GM13977 (cell line): ENCODE results near the gene UQCC5.

Experiments
- DNase-seq: peaks from one replicate; pipeline ENCODE4 v3.0.0; 2012; ENCODE audit warnings: low spot score
- in situ Hi-C: fragments of 300-500 bp; cut with MboI; formaldehyde crosslinking; loops from one replicate; pipeline ENCODE4 v1.12.0; 2022; ENCODE audit warnings: low sequenced_read_pairs, low pct_unique_long_range_greater_than_20kb, mixed read lengths, inconsistent platforms; ENCODE audit not compliant: unreplicated experiment
- TF ChIP-seq, protein P1 (sequence below): IDR thresholded peaks from 2 replicates; pipeline ENCODE4 v1.5.1; 2012; ENCODE audit warnings: mild to moderate bottlenecking, control low read depth; ENCODE audit not compliant: insufficient read depth; ENCODE audit errors: extremely low read depth, missing control alignments

UQCC5 gene, protein sequence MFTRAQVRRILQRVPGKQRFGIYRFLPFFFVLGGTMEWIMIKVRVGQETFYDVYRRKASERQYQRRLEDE

DNA sequence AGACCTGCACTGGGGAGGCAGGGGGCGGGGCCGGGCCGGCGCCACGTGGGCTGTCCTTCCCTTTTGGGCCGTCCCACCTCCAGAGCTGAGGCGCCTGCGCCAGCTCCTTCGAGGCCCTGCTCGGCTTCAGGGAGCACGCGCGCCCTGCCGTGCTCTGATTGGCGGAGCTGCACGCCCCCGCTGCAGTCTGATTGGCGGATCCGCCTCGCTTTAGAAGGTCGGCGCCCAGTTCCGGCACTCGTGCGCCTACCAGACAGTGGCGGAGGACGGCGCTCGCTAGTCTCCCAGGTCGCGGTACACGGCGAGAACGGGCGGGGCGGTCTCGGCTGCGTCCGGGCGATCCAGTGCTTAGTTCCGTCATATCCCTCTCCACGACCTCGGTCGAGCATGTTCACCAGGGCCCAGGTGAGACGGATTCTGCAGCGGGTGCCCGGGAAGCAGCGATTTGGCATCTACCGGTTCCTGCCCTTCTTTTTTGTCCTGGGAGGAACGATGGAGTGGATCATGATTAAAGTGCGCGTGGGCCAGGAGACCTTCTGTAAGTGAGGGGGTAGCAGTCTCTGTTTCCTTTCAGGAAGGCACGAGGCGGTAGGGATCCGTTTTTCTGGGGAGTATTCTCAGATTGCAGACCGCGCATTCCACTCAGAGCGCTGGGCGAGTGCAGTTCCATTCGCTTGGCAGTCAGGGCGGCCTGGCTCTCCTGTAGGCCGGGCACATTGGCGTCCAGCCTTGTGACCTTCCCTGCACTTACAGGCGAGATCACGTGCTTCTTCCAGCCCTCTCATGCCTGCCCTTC lies at the start of gene UQCC5:
Gene UQCC5, plus strand, starts transcription at position 237 of the 796 bp plus-strand sequence. Its CDS starts 151 bp downstream, at position 388.
- in situ Hi-C loops, result no loop called here
- DNase-seq, result peak; percentile 98
- TF ChIP-seq, protein P1, sequence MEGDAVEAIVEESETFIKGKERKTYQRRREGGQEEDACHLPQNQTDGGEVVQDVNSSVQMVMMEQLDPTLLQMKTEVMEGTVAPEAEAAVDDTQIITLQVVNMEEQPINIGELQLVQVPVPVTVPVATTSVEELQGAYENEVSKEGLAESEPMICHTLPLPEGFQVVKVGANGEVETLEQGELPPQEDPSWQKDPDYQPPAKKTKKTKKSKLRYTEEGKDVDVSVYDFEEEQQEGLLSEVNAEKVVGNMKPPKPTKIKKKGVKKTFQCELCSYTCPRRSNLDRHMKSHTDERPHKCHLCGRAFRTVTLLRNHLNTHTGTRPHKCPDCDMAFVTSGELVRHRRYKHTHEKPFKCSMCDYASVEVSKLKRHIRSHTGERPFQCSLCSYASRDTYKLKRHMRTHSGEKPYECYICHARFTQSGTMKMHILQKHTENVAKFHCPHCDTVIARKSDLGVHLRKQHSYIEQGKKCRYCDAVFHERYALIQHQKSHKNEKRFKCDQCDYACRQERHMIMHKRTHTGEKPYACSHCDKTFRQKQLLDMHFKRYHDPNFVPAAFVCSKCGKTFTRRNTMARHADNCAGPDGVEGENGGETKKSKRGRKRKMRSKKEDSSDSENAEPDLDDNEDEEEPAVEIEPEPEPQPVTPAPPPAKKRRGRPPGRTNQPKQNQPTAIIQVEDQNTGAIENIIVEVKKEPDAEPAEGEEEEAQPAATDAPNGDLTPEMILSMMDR, result peak; percentile 14

DNA sequence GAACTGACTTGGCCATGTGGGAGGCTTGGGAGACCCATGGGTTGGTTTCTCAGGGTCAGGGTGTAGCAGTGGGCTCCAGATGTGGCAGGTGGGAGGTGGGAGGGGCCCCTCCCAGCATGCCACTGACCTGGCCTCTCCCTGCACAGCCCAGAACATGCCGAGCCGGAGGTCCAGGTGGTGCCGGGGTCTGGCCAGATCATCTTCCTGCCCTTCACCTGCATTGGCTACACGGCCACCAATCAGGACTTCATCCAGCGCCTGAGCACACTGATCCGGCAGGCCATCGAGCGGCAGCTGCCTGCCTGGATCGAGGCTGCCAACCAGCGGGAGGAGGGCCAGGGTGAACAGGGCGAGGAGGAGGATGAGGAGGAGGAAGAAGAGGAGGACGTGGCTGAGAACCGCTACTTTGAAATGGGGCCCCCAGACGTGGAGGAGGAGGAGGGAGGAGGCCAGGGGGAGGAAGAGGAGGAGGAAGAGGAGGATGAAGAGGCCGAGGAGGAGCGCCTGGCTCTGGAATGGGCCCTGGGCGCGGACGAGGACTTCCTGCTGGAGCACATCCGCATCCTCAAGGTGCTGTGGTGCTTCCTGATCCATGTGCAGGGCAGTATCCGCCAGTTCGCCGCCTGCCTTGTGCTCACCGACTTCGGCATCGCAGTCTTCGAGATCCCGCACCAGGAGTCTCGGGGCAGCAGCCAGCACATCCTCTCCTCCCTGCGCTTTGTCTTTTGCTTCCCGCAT lies 49.2 kb upstream of the UQCC5 start:
- in situ Hi-C loops, result no loop called here
- no peak for DNase-seq
- TF ChIP-seq, protein P1, result no peak

DNA sequence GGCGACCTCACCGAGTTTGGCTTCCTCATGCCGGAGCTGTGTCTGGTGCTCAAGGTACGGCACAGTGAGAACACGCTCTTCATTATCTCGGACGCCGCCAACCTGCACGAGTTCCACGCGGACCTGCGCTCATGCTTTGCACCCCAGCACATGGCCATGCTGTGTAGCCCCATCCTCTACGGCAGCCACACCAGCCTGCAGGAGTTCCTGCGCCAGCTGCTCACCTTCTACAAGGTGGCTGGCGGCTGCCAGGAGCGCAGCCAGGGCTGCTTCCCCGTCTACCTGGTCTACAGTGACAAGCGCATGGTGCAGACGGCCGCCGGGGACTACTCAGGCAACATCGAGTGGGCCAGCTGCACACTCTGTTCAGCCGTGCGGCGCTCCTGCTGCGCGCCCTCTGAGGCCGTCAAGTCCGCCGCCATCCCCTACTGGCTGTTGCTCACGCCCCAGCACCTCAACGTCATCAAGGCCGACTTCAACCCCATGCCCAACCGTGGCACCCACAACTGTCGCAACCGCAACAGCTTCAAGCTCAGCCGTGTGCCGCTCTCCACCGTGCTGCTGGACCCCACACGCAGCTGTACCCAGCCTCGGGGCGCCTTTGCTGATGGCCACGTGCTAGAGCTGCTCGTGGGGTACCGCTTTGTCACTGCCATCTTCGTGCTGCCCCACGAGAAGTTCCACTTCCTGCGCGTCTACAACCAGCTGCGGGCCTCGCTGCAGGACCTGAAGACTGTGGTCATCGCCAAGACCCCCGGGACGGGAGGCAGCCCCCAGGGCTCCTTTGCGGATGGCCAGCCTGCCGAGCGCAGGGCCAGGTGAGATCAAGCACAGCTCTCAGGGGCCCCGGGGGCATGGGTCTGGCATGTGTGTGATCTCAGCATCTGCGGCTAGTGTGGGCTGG lies 48.4 kb upstream of the UQCC5 start:
- no peak for DNase-seq
- in situ Hi-C loops, result no loop called here
- TF ChIP-seq, protein P1, result no peak

DNA sequence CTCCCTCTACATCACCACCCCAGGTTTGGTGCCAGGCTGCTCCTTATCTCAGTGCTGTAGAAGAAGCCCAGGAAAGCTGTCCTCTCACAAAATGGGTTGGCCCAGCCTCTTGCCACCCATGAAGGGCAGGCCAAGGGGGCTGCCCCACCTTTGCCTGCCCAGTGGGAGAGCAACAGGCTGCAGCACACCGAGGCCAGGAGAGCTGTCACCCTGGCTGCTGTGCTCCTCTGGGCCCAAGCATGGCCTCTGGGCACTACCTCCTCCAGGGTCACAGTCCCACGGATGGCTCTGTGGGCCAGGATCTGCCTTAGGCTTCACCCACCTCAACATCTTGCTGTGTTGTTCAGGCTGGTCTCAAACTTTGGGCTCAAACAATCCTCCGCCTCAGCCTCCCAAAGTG lies 47.7 kb upstream of the UQCC5 start:
- TF ChIP-seq, protein P1, result no peak
- in situ Hi-C loops, result no loop called here
- no peak for DNase-seq

DNA sequence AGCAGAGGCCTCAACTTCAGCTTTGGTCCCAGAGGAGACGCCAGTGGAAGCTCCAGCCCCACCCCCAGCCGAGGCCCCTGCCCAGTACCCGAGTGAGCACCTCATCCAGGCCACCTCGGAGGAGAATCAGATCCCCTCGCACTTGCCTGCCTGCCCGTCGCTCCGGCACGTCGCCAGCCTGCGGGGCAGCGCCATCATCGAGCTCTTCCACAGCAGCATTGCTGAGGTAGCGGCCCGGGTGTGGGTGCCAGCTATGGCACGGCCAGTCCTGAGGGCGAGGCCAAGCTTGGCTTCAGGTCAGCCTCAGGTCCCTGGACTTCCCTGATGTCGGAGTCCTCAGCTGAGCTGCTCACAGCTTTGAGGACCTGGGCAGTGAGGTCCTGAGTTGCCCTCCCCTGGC lies 47.0 kb upstream of the UQCC5 start:
- no peak for DNase-seq
- in situ Hi-C loops, result no loop called here
- TF ChIP-seq, protein P1, result no peak
